Stomach smooth muscle (tissue), 2 donors: ENCODE results near the gene CACNA1S.

Experiments
- H3K27ac ChIP-seq: one replicate; pipeline ENCODE4 v1.7.0; 2013; ENCODE audit warnings: mild to moderate bottlenecking, low read length, inconsistent platforms
- H3K27me3 ChIP-seq, 2 donors: one replicate each; pipeline ENCODE4 v1.7.0; 2013; ENCODE audit warnings: low read length in 2 of 2; ENCODE audit not compliant: insufficient read depth in 2 of 2, control insufficient read depth in 1 of 2
- H3K36me3 ChIP-seq, 2 donors: one replicate each; pipeline ENCODE4 v1.7.0; 2013; ENCODE audit warnings: low read length in 2 of 2; ENCODE audit not compliant: control insufficient read depth in 2 of 2, insufficient read depth in 2 of 2
- H3K4me1 ChIP-seq: one replicate; pipeline ENCODE4 v1.7.0; 2013; ENCODE audit warnings: low read length; ENCODE audit not compliant: control insufficient read depth, insufficient read depth
- H3K4me3 ChIP-seq, 2 donors: one replicate each; pipeline ENCODE4 v1.7.0; 2013; ENCODE audit warnings: low read length in 2 of 2
- H3K9ac ChIP-seq, 2 donors: one replicate each; pipeline ENCODE4 v1.7.0; 2013; ENCODE audit warnings: low read length in 2 of 2, mild to moderate bottlenecking in 1 of 2
- H3K9me3 ChIP-seq, 2 donors: one replicate each; pipeline ENCODE4 v1.7.0; 2013; ENCODE audit warnings: low read length in 2 of 2; ENCODE audit not compliant: control insufficient read depth in 2 of 2
- donor health status: healthy.
- donor health status: Pancreatic carcinoma.

CACNA1S gene

GRCh38 chr1:201112173-201112731 is at the start of gene CACNA1S:
Gene CACNA1S, minus strand, starts transcription at chr1:201112426. Its CDS starts 87 bp downstream, at chr1:201112339.
- H3K27ac ChIP-seq = no peak within 1 kb of the TSS
- H3K9ac ChIP-seq = no peak within 1 kb of the TSS
- H3K27me3 ChIP-seq = peaks cover 0 to 3% of the 10 kb centered on the region in 2 donors
- H3K4me3 ChIP-seq = no peak within 1 kb of the TSS
- no peaks in the 10 kb centered on the region for H3K9me3 ChIP-seq
- H3K36me3 ChIP-seq = no peaks in the 10 kb centered on the region
- peaks cover 8% of the 10 kb centered on the region for H3K4me1 ChIP-seq

GRCh38 chr1:201157949-201158348 is 45.7 kb upstream of the CACNA1S start:
- no peaks in the 10 kb centered on the region for H3K36me3 ChIP-seq
- peaks cover 10% of the 10 kb centered on the region for H3K4me1 ChIP-seq
- peaks cover 0 to 2% of the 10 kb centered on the region in 2 donors for H3K27me3 ChIP-seq
- H3K4me3 ChIP-seq = no peak overlapping the region
- no peaks in the 10 kb centered on the region for H3K9me3 ChIP-seq
- H3K27ac ChIP-seq = no peak overlapping the region
- no peak overlapping the region for H3K9ac ChIP-seq

DNA sequence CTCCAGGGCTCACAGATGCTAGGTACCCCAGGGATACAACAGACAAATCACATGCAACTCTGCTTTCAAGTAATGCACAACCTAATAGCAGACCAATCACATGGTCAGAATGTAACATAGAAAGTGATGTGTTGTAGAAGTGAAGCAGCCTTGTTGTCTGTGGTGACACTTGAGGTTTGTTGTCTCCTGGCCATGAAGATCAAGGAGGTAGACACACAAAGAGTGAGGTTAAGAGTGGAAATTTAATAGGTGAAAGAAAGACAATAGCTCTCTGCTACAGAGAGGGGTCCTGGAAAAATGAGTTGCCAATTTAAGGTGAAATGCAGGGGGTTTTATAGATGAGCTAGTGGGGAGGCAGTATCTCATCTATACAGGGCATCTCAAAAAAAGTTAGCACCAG is 44.6 kb upstream of the CACNA1S start:
- no peaks in the 10 kb centered on the region for H3K9me3 ChIP-seq

GRCh38 chr1:201156346-201156745 is 44.1 kb upstream of the CACNA1S start:
- Histone ChIP-seq H3K4me1 (peaks cover 11% of the 10 kb centered on the region), H3K4me3 (no peak overlapping the region)

More for the DNA sequence above, 44.6 kb upstream of the CACNA1S start:
- Histone ChIP-seq H3K27me3 (peaks cover 0 to 2% of the 10 kb centered on the region in 2 donors), H3K4me1 (peaks cover 11% of the 10 kb centered on the region), H3K36me3 (peaks cover 0 to 2% of the 10 kb centered on the region in 2 donors), H3K4me3 (no peak overlapping the region), H3K27ac (no peak overlapping the region), H3K9ac (no peak overlapping the region)

GRCh38 chr1:201155354-201155753 is 43.1 kb upstream of the CACNA1S start:
- no peak overlapping the region for H3K27ac ChIP-seq
- H3K4me3 ChIP-seq = no peak overlapping the region
- peaks cover 0 to 2% of the 10 kb centered on the region in 2 donors for H3K27me3 ChIP-seq
- H3K9me3 ChIP-seq = no peaks in the 10 kb centered on the region
- H3K36me3 ChIP-seq = peaks cover 6 to 9% of the 10 kb centered on the region in 2 donors
- no peak overlapping the region for H3K9ac ChIP-seq
- H3K4me1 ChIP-seq = peaks cover 11% of the 10 kb centered on the region

More at GRCh38 chr1:201156346-201156745, 44.1 kb upstream of the CACNA1S start:
- H3K9ac ChIP-seq = no peak overlapping the region
- H3K27ac ChIP-seq = no peak overlapping the region
- no peaks in the 10 kb centered on the region for H3K9me3 ChIP-seq
- peaks cover 0 to 6% of the 10 kb centered on the region in 2 donors for H3K36me3 ChIP-seq
- H3K27me3 ChIP-seq = peaks cover 0 to 2% of the 10 kb centered on the region in 2 donors

- H3K36me3 ChIP-seq = peaks cover 14% of the 10 kb centered on the region in 2 donors
- peak within 1 kb of the TSS; percentile 67 to 80 for H3K9ac ChIP-seq
- H3K4me3 ChIP-seq = peak within 1 kb of the TSS; percentile 87 to 93
- peaks cover 11% of the 10 kb centered on the region for H3K4me1 ChIP-seq
- H3K27me3 ChIP-seq = peaks cover 0 to 2% of the 10 kb centered on the region in 2 donors
- H3K27ac ChIP-seq = peak within 1 kb of the TSS; percentile 31
- H3K9me3 ChIP-seq = no peaks in the 10 kb centered on the region
These were observed 42.4 kb upstream of the CACNA1S start, which contains the start of gene TMEM9 for GRCh38 chr1:201154389-201155165. Gene TMEM9, minus strand, starts transcription at chr1:201154474. Its CDS starts 551 bp downstream, at chr1:201153923.

DNA sequence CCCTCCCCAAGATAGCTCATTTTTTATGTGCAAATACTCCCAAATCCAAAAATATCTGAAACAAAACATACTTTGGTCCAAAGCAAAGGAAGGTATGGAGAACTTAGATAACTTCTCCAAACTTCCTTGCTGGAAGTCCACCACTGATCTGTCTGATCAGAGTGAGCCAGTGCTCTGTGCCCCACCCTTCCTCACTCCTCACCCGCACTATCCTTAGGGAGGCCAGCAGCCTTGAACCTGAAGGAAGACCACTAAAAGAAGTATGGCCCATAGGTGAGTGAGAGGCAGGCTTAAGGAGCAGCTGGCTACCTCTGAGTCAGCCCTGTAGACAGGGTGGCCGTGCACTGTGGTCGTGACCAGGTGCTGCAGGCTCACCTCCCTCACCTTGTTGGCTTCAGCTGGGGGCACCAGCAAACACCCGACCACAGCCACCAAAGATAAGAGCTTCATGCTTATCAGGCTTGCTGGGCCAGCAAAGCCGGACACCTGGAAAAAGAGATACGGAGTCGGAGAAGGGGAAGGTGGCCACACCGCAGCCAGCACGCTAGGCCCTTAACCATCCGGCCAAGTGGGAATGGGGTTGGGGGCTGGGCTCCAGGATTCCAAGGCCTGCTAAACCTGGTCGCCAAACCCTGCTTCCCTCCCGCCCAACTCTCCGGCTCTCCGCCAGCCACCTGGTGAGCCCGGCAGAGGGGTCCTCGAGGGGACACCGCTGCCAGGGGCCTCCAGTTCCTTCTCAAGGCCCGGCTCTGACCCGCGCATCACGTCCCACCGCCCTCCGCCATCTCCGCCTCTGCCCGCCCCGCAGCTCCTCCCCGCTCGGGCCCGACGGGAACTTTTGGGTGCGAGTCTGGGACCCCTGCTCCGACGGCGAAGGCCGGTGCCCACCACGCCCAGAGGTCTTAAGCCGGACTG is 41.5 kb upstream of the CACNA1S start:
- peak overlapping the region; percentile 87 to 93 for H3K4me3 ChIP-seq
- peaks cover 0 to 2% of the 10 kb centered on the region in 2 donors for H3K27me3 ChIP-seq
- peaks cover 11% of the 10 kb centered on the region for H3K4me1 ChIP-seq
- peaks cover 20 to 21% of the 10 kb centered on the region in 2 donors for H3K36me3 ChIP-seq
- no peak overlapping the region for H3K27ac ChIP-seq
- no peaks in the 10 kb centered on the region for H3K9me3 ChIP-seq
- peak overlapping the region; percentile 67 to 80 for H3K9ac ChIP-seq

GRCh38 chr1:201149400-201149799 is 37.2 kb upstream of the CACNA1S start:
- Histone ChIP-seq H3K9ac (no peak overlapping the region), H3K4me3 (no peak overlapping the region), H3K9me3 (no peaks in the 10 kb centered on the region), H3K4me1 (peaks cover 11% of the 10 kb centered on the region), H3K36me3 (peaks cover 51 to 61% of the 10 kb centered on the region in 2 donors), H3K27me3 (no peaks in the 10 kb centered on the region), H3K27ac (no peak overlapping the region)

GRCh38 chr1:201147396-201148015 is 35.3 kb upstream of the CACNA1S start:
- Histone ChIP-seq H3K27me3 (no peaks in the 10 kb centered on the region), H3K36me3 (peaks cover 69 to 79% of the 10 kb centered on the region in 2 donors), H3K9me3 (no peaks in the 10 kb centered on the region), H3K4me1 (peaks cover 4% of the 10 kb centered on the region), H3K9ac (no peak overlapping the region), H3K4me3 (no peak overlapping the region), H3K27ac (no peak overlapping the region)
